IMR-90 (cell line): ENCODE results near the gene LTBP1. TPM values are rescaled to one million over a fixed set of nuclear protein-coding genes. Genes with fewer than 3 reads are reported as not detected.

Experiments used
- ATAC-seq: fragments of 200-7000 bp; cut with Tn5 transposase; 2 replicates; pipeline ENCODE4 v1.9.1; 2020; ENCODE audit warnings: low read depth, mild to moderate bottlenecking, moderate library complexity
- BruUV-seq: library from RNA; stranded (reverse); fragments of 400-500 nt; replicated peaks from 2 replicates; lab custom pipeline; 2021; lab: Mats Ljungman, UMichigan
- CTCF ChIA-PET: fragments of 300-600 bp; formaldehyde crosslinking; extraction: SDS; loops from one replicate; lab custom pipeline; 2021; ENCODE audit warnings: antibody characterized with exemption; lab: Yijun Ruan, JAX
- POLR2A ChIA-PET: fragments of 300-600 bp; sonication (Branson Sonifier 250); formaldehyde crosslinking; loops from one replicate; lab custom pipeline; 2022; ENCODE audit warnings: antibody characterized with exemption; ENCODE audit not compliant: unreplicated experiment; lab: Charles Lee
- DNase-seq: peaks from one replicate; pipeline ENCODE4 v3.0.0; 2013
- H2AFZ ChIP-seq: replicated peaks from 2 replicates; pipeline ENCODE3; 2013; ENCODE audit warnings: low read length, mild to moderate bottlenecking; ENCODE audit not compliant: poor library complexity
- H2AK5ac ChIP-seq: 2 replicates; pipeline ENCODE4 v1.6.1; 2013; ENCODE audit warnings: low read depth, low read length, inconsistent platforms
- H2AK9ac ChIP-seq: replicated peaks from 2 replicates; pipeline ENCODE3; 2013; ENCODE audit warnings: mild to moderate bottlenecking, low read depth, low read length, moderate library complexity; ENCODE audit not compliant: poor library complexity
- H2BK120ac ChIP-seq: 2 replicates; pipeline ENCODE4 v1.6.1; 2013; ENCODE audit warnings: low read depth, low read length, inconsistent platforms
- H2BK15ac ChIP-seq: 3 replicates; pipeline ENCODE4 v1.6.1; 2013; ENCODE audit warnings: low read depth, low read length, inconsistent platforms
- H2BK20ac ChIP-seq: 2 replicates; pipeline ENCODE4 v1.6.1; 2013; ENCODE audit warnings: low read depth, mild to moderate bottlenecking, inconsistent platforms, low read length, moderate library complexity
- H2BK5ac ChIP-seq: 2 replicates; pipeline ENCODE4 v1.6.1; 2013; ENCODE audit warnings: mild to moderate bottlenecking, low read depth, low read length, inconsistent platforms; ENCODE audit not compliant: poor library complexity, severe bottlenecking
- H3K14ac ChIP-seq: replicated peaks from 2 replicates; pipeline ENCODE4 v1.6.1; 2013; ENCODE audit warnings: low read depth, low read length, inconsistent platforms
- H3K18ac ChIP-seq: 2 replicates; pipeline ENCODE4 v1.6.1; 2013; ENCODE audit warnings: low read depth, low read length, control low read depth
- H3K23ac ChIP-seq: 2 replicates; pipeline ENCODE4 v1.6.1; 2013; ENCODE audit warnings: low read depth, low read length, inconsistent platforms
- H3K27ac ChIP-seq: 2 replicates; pipeline ENCODE4 v1.5.1; 2013; ENCODE audit warnings: mild to moderate bottlenecking, control low read depth, low read length; ENCODE audit not compliant: insufficient read depth
- H3K27me3 ChIP-seq: 2 replicates; pipeline ENCODE4 v1.6.1; 2013; ENCODE audit warnings: low read length; ENCODE audit not compliant: control insufficient read depth, insufficient read depth
- H3K36me3 ChIP-seq: 2 replicates; pipeline ENCODE4 v1.6.1; 2013; ENCODE audit warnings: low read length, mixed read lengths; ENCODE audit not compliant: control insufficient read depth, insufficient read depth
- H3K4ac ChIP-seq: 2 replicates; pipeline ENCODE4 v1.6.1; 2013; ENCODE audit warnings: low read depth, low read length, inconsistent platforms
- H3K4me1 ChIP-seq: 2 replicates; pipeline ENCODE4 v1.6.1; 2013; ENCODE audit warnings: low read length, mixed read lengths; ENCODE audit not compliant: control insufficient read depth, insufficient read depth
- H3K4me2 ChIP-seq: 2 replicates; pipeline ENCODE4 v1.6.1; 2013; ENCODE audit warnings: low read depth, mild to moderate bottlenecking, control low read depth, low read length, moderate library complexity
- H3K4me3 ChIP-seq: 2 replicates; pipeline ENCODE4 v1.5.1; 2013; ENCODE audit warnings: low read depth, mild to moderate bottlenecking, control low read depth, low read length, moderate library complexity; ENCODE audit not compliant: insufficient read depth
- H3K56ac ChIP-seq: 2 replicates; pipeline ENCODE4 v1.6.1; 2013; ENCODE audit warnings: low read length, inconsistent platforms; ENCODE audit not compliant: insufficient read depth; ENCODE audit errors: extremely low read depth
- H3K79me1 ChIP-seq, 2 experiments: 2 replicates each; pipeline ENCODE4 v1.6.1; 2013; ENCODE audit warnings: low read length in 2 of 2, inconsistent platforms in 1 of 2, low read depth in 1 of 2
- H3K9ac ChIP-seq: 2 replicates; pipeline ENCODE4 v1.6.1; 2013; ENCODE audit warnings: low read depth, low read length, control low read depth
- H3K9me1 ChIP-seq: 2 replicates; pipeline ENCODE4 v1.6.1; 2013; ENCODE audit warnings: low read length, inconsistent platforms; ENCODE audit not compliant: insufficient read depth
- H3K9me3 ChIP-seq: 2 replicates; pipeline ENCODE4 v1.6.1; 2013; ENCODE audit warnings: low read length; ENCODE audit not compliant: control insufficient read depth, insufficient read depth
- H4K20me1 ChIP-seq: 2 replicates; pipeline ENCODE4 v1.6.1; 2013; ENCODE audit warnings: low read length, inconsistent platforms; ENCODE audit not compliant: insufficient read depth
- H4K5ac ChIP-seq: 2 replicates; pipeline ENCODE4 v1.6.1; 2013; ENCODE audit warnings: mild to moderate bottlenecking, low read depth, low read length, control low read depth
- H4K8ac ChIP-seq, 2 experiments: 2 replicates each; pipeline ENCODE4 v1.6.1; 2013; ENCODE audit warnings: low read depth in 2 of 2, low read length in 2 of 2, control low read depth in 1 of 2, inconsistent platforms in 1 of 2
- H4K91ac ChIP-seq: 2 replicates; pipeline ENCODE4 v1.6.1; 2013; ENCODE audit warnings: low read depth, low read length, inconsistent platforms; ENCODE audit not compliant: insufficient read depth
- CHD1 ChIP-seq: IDR thresholded peaks from 2 replicates; pipeline ENCODE4 v1.6.1; 2012; ENCODE audit warnings: low read depth, low read length, improper control_type of control experiment
- CTCF ChIP-seq: conservative IDR thresholded peaks from 2 replicates; pipeline ENCODE4 v1.5.1; 2012; ENCODE audit warnings: mild to moderate bottlenecking, low read depth, low read length, improper control_type of control experiment
- MAZ ChIP-seq: IDR thresholded peaks from 2 replicates; pipeline ENCODE4 v1.6.1; 2012; ENCODE audit warnings: low read depth, mild to moderate bottlenecking, low read length, improper control_type of control experiment, moderate library complexity, borderline replicate concordance
- MXI1 ChIP-seq: IDR thresholded peaks from 2 replicates; pipeline ENCODE4 v1.6.1; 2012; ENCODE audit warnings: low read depth, mild to moderate bottlenecking, low read length, moderate library complexity, borderline replicate concordance
- NFE2L2 ChIP-seq: fragments of 150-350 bp; IDR thresholded peaks from 2 replicates; pipeline ENCODE4 v1.6.1; 2016; ENCODE audit warnings: low read depth, mild to moderate bottlenecking, low read length
- POLR2A ChIP-seq: IDR thresholded peaks from 2 replicates; pipeline ENCODE4 v1.6.1; 2012; ENCODE audit warnings: mild to moderate bottlenecking, low read depth, low read length
- RCOR1 ChIP-seq: IDR thresholded peaks from 2 replicates; pipeline ENCODE4 v1.6.1; 2012; ENCODE audit warnings: mild to moderate bottlenecking, low read length, improper control_type of control experiment; ENCODE audit not compliant: insufficient replicate concordance
- RFX5 ChIP-seq: IDR thresholded peaks from 2 replicates; pipeline ENCODE4 v1.8.0; 2012; ENCODE audit warnings: low read depth, mild to moderate bottlenecking, low read length, moderate library complexity
- WGBS, 2 experiments: methylation state at CpG; one replicate each; pipeline versions ENCODE4 v1.1.5 to v1.1.7; 2013; ENCODE audit warnings: missing lambda C conversion rate in 2 of 2; ENCODE audit not compliant: insufficient read length in 1 of 2; ENCODE audit errors: extremely low coverage in 2 of 2; 5-methylcytosine and 5-hydroxymethylcytosine counted together
- dilution Hi-C: fragments of 300-500 bp; cut with HindIII; formaldehyde crosslinking; loops from one replicate; pipeline ENCODE4 v1.14.3; 2018; ENCODE audit warnings: low sequenced_read_pairs; ENCODE audit not compliant: unreplicated experiment
- in situ Hi-C: fragments of 300-500 bp; cut with MboI; formaldehyde crosslinking; loops from 3 replicates; pipeline ENCODE4 v1.14.3; 2019; ENCODE audit warnings: low sequenced_read_pairs, inconsistent platforms, mixed read lengths
- intact Hi-C: fragments of 100-400 bp; cut with micrococcal nuclease; formaldehyde crosslinking; loops from 2 replicates; pipeline ENCODE4 v1.10.0; 2022
- polyA plus RNA-seq, 3 experiments: library from polyadenylated mRNA; depleted of rRNA; stranded (reverse); fragments of >200 nt; gene quantifications; 2 replicates each; pipeline ENCODE4 v1.2.3, GENCODE V29; 2012; ENCODE audit warnings: low replicate concordance in 1 of 3
- total RNA-seq: library from RNA; depleted of rRNA; stranded (reverse); fragments of >200 nt; gene quantifications from 2 replicates; pipeline ENCODE4 v1.2.3, GENCODE V29; 2012
- TF ChIP-seq, protein P1 (sequence below): fragments of 150-350 bp; IDR thresholded peaks from 2 replicates; pipeline ENCODE4 v1.6.1; 2016; ENCODE audit warnings: low read depth, mild to moderate bottlenecking, low read length, moderate library complexity, borderline replicate concordance

LTBP1 gene
- total and polyA plus RNA-seq, 2 of the 4 experiments (the other 2 are of a cell fraction): 235 to 326 TPM

GRCh38 chr2:33316328-33316727 lies 369.6 kb downstream of the LTBP1 start:
- no peak overlapping the region for H3K9ac ChIP-seq
- POLR2A ChIA-PET: interaction anchor here (1.0 kb wide), 1 partner anchor 283 kb away, joined by 4 read pairs; the partner anchor contains the start of gene FAM98A
- DNase-seq (no peak), ATAC-seq (no peak)
- H3K18ac ChIP-seq: no peak overlapping the region
- no peak overlapping the region for H3K4me2 ChIP-seq
- H3K9me3 ChIP-seq: no peaks in the 10 kb centered on the region
- H3K36me3 ChIP-seq: peaks cover 38% of the 10 kb centered on the region
- H4K20me1 ChIP-seq: 0 out of 2 replicates have a peak, but pooled peaks cover 3% of the 10 kb centered on the region
- TF ChIP-seq RFX5: no peak
- TF ChIP-seq MAZ: no peak
- no peak for TF ChIP-seq CHD1
- no peak for TF ChIP-seq RCOR1
- TF ChIP-seq, protein P1, sequence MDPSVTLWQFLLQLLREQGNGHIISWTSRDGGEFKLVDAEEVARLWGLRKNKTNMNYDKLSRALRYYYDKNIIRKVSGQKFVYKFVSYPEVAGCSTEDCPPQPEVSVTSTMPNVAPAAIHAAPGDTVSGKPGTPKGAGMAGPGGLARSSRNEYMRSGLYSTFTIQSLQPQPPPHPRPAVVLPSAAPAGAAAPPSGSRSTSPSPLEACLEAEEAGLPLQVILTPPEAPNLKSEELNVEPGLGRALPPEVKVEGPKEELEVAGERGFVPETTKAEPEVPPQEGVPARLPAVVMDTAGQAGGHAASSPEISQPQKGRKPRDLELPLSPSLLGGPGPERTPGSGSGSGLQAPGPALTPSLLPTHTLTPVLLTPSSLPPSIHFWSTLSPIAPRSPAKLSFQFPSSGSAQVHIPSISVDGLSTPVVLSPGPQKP: no peak
- TF ChIP-seq MXI1: no peak
- no peak for TF ChIP-seq POLR2A
- no peak for TF ChIP-seq NFE2L2
- TF ChIP-seq CTCF: no peak
- H3K27ac ChIP-seq: no peak overlapping the region
- H2BK5ac ChIP-seq: no peak overlapping the region
- H3K27me3 ChIP-seq: no peaks in the 10 kb centered on the region
- H3K79me1 ChIP-seq: peaks cover 7 to 34% of the 10 kb centered on the region in 2 experiments; a peak in 1 of 4 replicates
- no peak overlapping the region for H4K5ac ChIP-seq
- in situ Hi-C loops (no loop called here), intact Hi-C loops (no loop called here), dilution Hi-C loops (no loop called here)
- BruUV-seq: no TSS peak
- no peak overlapping the region for H3K56ac ChIP-seq
- no peak overlapping the region for H2BK120ac ChIP-seq
- no peak overlapping the region for H2AK9ac ChIP-seq
- no peak overlapping the region for H2BK20ac ChIP-seq
- no peak overlapping the region for H3K4ac ChIP-seq
- no peak overlapping the region for H4K91ac ChIP-seq
- no peak overlapping the region for H2AK5ac ChIP-seq
- peaks cover 12% of the 10 kb centered on the region; the same call in 1 of the 2 replicates for H3K9me1 ChIP-seq
- no CpG with 5 or more reads among the region's 1 CpG for WGBS, 2 experiments
- no peak overlapping the region for H2AFZ ChIP-seq
- H3K4me1 ChIP-seq: peaks cover 17% of the 10 kb centered on the region
- no peak overlapping the region for H3K23ac ChIP-seq
- no peak overlapping the region for H4K8ac ChIP-seq
- no peak overlapping the region for H3K4me3 ChIP-seq
- H3K14ac ChIP-seq: no peak overlapping the region
- CTCF ChIA-PET: no interaction called here
- H2BK15ac ChIP-seq: no peak overlapping the region
